T47D (cell line): ENCODE data around the gene CMTM7.

Source experiments
- DNase-seq, 2 experiments: peaks; one replicate each; pipeline versions ENCODE4 v3.0.0 to v3.0.0-alpha.2; 2011 to 2012; ENCODE audit warnings: low read depth in 1 of 2, low spot score in 1 of 2
- JUND ChIP-seq: IDR thresholded peaks from 2 replicates; pipeline ENCODE4 v1.6.1; 2012; ENCODE audit warnings: low read depth
- in situ Hi-C: cut with HindIII; loops from 2 replicates; pipeline ENCODE4 v1.10.0; 2016; ENCODE audit warnings: low sequenced_read_pairs, low pct_unique_long_range_greater_than_20kb

Gene CMTM7

DNA sequence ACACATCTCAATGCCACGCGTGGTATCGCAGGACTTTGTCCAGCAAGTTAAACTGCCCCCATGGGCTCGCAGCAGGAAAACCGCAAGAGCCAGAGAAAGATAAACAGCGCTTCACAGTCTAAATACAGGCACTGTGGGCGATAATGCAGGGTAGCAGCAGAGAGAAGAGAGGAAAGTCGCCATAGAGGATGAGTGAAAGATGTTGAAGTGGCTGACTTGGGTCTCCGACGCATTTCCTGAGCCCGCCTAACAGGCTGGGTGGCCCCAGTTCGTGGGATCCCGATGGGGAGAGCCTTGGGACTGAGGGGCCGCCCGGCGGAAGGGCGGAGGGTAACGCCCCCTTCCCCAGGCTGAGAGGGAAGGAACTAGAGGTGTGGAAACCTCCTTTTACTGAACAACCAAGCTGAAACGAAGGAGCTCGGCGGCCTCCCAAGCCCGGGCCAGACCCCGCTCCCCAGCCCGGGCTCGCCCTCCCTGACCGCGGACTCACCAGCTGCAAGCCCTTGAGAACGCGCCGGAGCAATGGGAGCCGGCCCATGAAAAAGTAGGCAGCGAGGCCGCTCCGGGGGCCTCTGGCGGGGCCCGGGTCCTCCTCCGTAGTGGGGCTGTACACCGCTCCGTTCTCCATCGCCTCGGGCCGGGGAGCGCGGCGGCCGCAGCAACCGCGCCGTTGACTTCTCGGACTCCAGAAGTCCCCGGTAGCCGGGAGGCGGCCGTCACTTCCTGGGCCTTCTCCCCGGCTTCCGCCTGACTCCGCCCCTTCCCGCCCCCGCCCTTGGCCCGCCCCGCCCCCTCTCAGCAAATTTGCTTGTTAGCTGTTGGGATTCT lies 110.7 kb downstream of the CMTM7 start, which contains the start of gene CMTM6:
TSS of gene CMTM6 (minus strand) at position 735 of the 828 bp plus-strand sequence. CDS start at position 628, 107 bp downstream.
- no peak for TF ChIP-seq JUND
- in situ Hi-C loops: no loop called here
- DNase-seq: peak; percentile 81 to 92

DNA sequence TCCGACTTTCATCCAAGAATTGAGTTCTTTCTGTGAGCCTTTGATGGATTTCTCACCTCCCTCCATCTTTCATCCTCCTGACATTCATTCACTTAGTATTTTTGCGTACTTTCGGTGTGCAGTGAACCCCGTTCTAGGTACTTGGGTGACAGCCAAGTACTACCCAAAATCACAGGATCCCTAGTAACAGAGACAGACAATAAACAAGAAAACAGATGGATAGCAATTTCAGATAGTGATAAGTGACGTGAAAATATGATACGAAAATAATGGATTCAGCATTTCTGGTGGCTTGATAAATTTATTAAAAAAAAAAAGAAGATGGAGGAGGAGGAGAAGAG lies 111.3 kb downstream of the CMTM7 start:
- no peak for TF ChIP-seq JUND
- no peak for DNase-seq
- in situ Hi-C loops: no loop called here
